Smooth muscle cell (in vitro differentiated cells): ENCODE data around the gene ZCCHC17. TPM values are rescaled to one million over a fixed set of nuclear protein-coding genes. Genes with fewer than 3 reads are reported as not detected.

ENCODE experiments used
- DNase-seq: peaks from one replicate; lab custom pipeline; 2025; ENCODE audit not compliant: unreplicated experiment; lab: John Stamatoyannopoulos, UW
- H2AFZ ChIP-seq: fragments of 200-600 bp; sonication (generic); 2 replicates; pipeline ENCODE4 v1.6.0; 2016; ENCODE audit warnings: antibody characterized with exemption, low read depth, mild to moderate bottlenecking
- H3F3A ChIP-seq: fragments of 200-600 bp; sonication (generic); 2 replicates; pipeline ENCODE4 v1.6.0; 2017; ENCODE audit warnings: antibody characterized with exemption, low read depth
- H3K27ac ChIP-seq: fragments of 200-600 bp; sonication (generic); 2 replicates; pipeline ENCODE4 v1.5.1; 2016; ENCODE audit warnings: low read depth, mild to moderate bottlenecking
- H3K27me3 ChIP-seq: fragments of 200-600 bp; sonication (generic); 2 replicates; pipeline ENCODE4 v1.6.1; 2016; ENCODE audit warnings: low read depth, mild to moderate bottlenecking
- H3K36me3 ChIP-seq: fragments of 200-600 bp; sonication (generic); 2 replicates; pipeline ENCODE4 v1.5.1; 2016; ENCODE audit warnings: low read depth
- H3K4me1 ChIP-seq: fragments of 200-600 bp; sonication (generic); 2 replicates; pipeline ENCODE4 v1.5.1; 2016; ENCODE audit warnings: low read depth
- H3K4me2 ChIP-seq: fragments of 200-600 bp; sonication (generic); 2 replicates; pipeline ENCODE4 v1.6.0; 2016; ENCODE audit warnings: mild to moderate bottlenecking
- H3K4me3 ChIP-seq: fragments of 200-600 bp; sonication (generic); 2 replicates; pipeline ENCODE4 v1.5.1; 2016; ENCODE audit warnings: mild to moderate bottlenecking
- H3K79me2 ChIP-seq: fragments of 200-600 bp; sonication (generic); 2 replicates; pipeline ENCODE4 v1.6.0; 2016; ENCODE audit warnings: low read depth, mild to moderate bottlenecking
- H3K9ac ChIP-seq: fragments of 200-600 bp; sonication (generic); 2 replicates; pipeline ENCODE4 v1.6.0; 2016; ENCODE audit warnings: low read depth
- H3K9me3 ChIP-seq: fragments of 200-600 bp; sonication (generic); replicated peaks from 2 replicates; pipeline ENCODE4 v1.5.1; 2016; ENCODE audit warnings: low read depth
- H4K20me1 ChIP-seq: fragments of 200-600 bp; sonication (generic); 2 replicates; pipeline ENCODE4 v1.6.0; 2016; ENCODE audit warnings: low read depth
- CTCF ChIP-seq: fragments of 200-600 bp; sonication (generic); IDR thresholded peaks from 2 replicates; pipeline ENCODE4 v1.5.1; 2017; ENCODE audit warnings: borderline replicate concordance, mild to moderate bottlenecking, antibody characterized with exemption; ENCODE audit not compliant: insufficient read depth, poor library complexity, severe bottlenecking
- WGBS: methylation state at CpG from one replicate; pipeline ENCODE4 v1.1.7; 2016; ENCODE audit warnings: low lambda C conversion rate; 5-methylcytosine and 5-hydroxymethylcytosine counted together
- polyA plus RNA-seq: library from polyadenylated mRNA; unstranded; fragments of >200 nt; fragmentation: Nextera tagmentation; extraction: Ambion mirVana; gene quantifications from 2 replicates; pipeline ENCODE4 v1.2.1, GENCODE V29; 2016
- total RNA-seq: library from RNA; depleted of rRNA; stranded (reverse); fragments of >200 nt; gene quantifications from 2 replicates; pipeline ENCODE4 v1.2.3, GENCODE V29; 2014

The ZCCHC17 gene
- total and polyA plus RNA-seq, 2 experiments from 2014 or later = 34.2 to 47.3 TPM

DNA sequence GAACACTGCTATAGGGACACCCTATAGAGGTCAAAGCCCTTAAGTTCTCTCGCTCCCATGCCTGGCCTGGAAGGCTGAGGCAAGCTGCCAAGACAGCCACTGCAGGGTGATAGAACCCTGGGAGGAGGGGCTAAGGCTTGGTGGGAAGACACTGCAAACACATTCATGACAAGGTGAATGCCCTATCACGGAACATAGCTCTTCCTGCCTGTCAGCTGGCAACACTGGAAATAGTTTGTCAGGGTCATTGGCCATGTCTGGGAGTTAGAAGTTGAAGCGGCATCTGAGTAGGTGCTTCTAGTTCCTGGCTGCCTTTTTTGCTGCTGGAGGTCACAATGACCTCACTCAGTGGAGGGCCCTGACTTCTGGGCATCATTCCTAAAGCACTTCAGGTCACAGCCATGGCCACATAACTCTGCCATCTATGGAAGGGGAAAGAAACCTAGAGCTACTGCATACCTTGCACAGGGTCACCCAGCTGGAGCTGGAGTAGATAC is 71.8 kb downstream of the ZCCHC17 start:
- peaks cover 3% of the 10 kb centered on the region for H3K36me3 ChIP-seq
- H3K4me1 ChIP-seq = peaks cover 10% of the 10 kb centered on the region
- no peaks in the 10 kb centered on the region for H3K79me2 ChIP-seq
- no peak for DNase-seq
- H3K9ac ChIP-seq = no peak overlapping the region
- WGBS = 96% methylated on average over 3 of the region's 3 CpGs
- TF ChIP-seq CTCF = no peak
- H3K9me3 ChIP-seq = no peaks in the 10 kb centered on the region
- no peak overlapping the region for H3K4me3 ChIP-seq
- H2AFZ ChIP-seq = no peak overlapping the region
- no peak overlapping the region for H3K27ac ChIP-seq
- H3F3A ChIP-seq = peaks cover 9% of the 10 kb centered on the region
- H4K20me1 ChIP-seq = no peaks in the 10 kb centered on the region
- no peaks in the 10 kb centered on the region for H3K27me3 ChIP-seq
- H3K4me2 ChIP-seq = no peak overlapping the region

DNA sequence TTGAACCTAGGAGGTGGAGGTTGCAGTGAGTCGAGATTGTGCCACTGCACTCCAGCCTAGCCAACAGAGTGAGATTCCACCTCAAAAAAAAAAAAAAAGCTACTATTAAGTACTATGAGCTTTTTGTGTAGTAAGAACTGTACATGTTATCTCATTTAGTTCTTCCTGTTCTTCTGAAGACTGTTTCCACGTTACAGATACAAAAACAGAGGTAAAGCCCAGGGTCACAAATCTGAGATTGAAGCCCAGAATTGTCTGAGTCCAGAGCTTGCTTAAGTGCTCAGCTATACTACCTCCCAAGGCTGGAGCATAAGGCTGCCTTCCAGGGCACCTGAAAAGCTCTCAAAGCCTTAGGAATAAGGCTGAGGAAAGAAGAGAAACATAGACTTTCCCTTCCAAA is 73.2 kb downstream of the ZCCHC17 start:
- no peak for DNase-seq
- no peak overlapping the region for H3K4me2 ChIP-seq
- no peak overlapping the region for H2AFZ ChIP-seq
- H3K4me1 ChIP-seq = peaks cover 14% of the 10 kb centered on the region
- no peaks in the 10 kb centered on the region for H4K20me1 ChIP-seq
- no peak overlapping the region for H3K4me3 ChIP-seq
- peaks cover 9% of the 10 kb centered on the region for H3F3A ChIP-seq
- WGBS = 100% methylated on average over 2 of the region's 2 CpGs
- no peak for TF ChIP-seq CTCF
- H3K9ac ChIP-seq = no peak overlapping the region
- no peaks in the 10 kb centered on the region for H3K36me3 ChIP-seq
- no peaks in the 10 kb centered on the region for H3K79me2 ChIP-seq
- no peak overlapping the region for H3K27ac ChIP-seq
- H3K27me3 ChIP-seq = no peaks in the 10 kb centered on the region
- H3K9me3 ChIP-seq = no peaks in the 10 kb centered on the region

DNA sequence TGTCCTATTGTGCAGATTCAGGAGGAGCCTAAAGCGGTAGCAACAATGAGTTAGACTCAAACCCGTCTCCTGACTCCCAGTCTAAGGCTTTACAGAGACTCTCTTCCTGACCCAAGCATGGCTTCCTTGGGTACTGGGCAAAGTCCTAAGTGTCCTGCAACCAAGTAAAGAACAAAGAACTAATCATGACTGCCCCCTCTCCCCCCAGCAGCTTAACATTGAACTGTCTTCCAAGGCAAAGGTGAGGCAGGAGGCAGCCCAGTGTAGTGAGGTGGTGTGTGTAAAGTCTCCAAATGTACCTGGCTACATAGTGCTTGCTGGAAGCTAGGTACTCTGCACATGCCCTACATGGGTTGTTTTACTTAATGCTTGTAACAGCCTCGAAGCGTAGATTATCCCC is 73.7 kb downstream of the ZCCHC17 start:
- Histone ChIP-seq H3K79me2 (no peaks in the 10 kb centered on the region), H3K9me3 (no peaks in the 10 kb centered on the region), H3K4me2 (no peak overlapping the region), H3F3A (peaks cover 9% of the 10 kb centered on the region), H3K9ac (no peak overlapping the region), H3K27ac (no peak overlapping the region), H3K4me1 (peaks cover 14% of the 10 kb centered on the region), H3K36me3 (no peaks in the 10 kb centered on the region), H2AFZ (no peak overlapping the region), H3K4me3 (no peak overlapping the region), H4K20me1 (no peaks in the 10 kb centered on the region), H3K27me3 (no peaks in the 10 kb centered on the region)
- TF ChIP-seq CTCF = no peak
- DNase-seq = no peak
- 91% methylated on average over 4 of the region's 4 CpGs for WGBS

- no peak overlapping the region for H3K4me3 ChIP-seq
- no peaks in the 10 kb centered on the region for H4K20me1 ChIP-seq
- H3K27ac ChIP-seq = peak overlapping the region; percentile 7
- no peaks in the 10 kb centered on the region for H3K36me3 ChIP-seq
- 72% methylated on average over 10 of the region's 10 CpGs for WGBS
- H3F3A ChIP-seq = peaks cover 9% of the 10 kb centered on the region
- H3K4me2 ChIP-seq = no peak overlapping the region
- no peaks in the 10 kb centered on the region for H3K27me3 ChIP-seq
- H2AFZ ChIP-seq = no peak overlapping the region
- TF ChIP-seq CTCF = no peak
- H3K9me3 ChIP-seq = no peaks in the 10 kb centered on the region
- no peak overlapping the region for H3K9ac ChIP-seq
- no peak for DNase-seq
- H3K4me1 ChIP-seq = peaks cover 14% of the 10 kb centered on the region
- no peaks in the 10 kb centered on the region for H3K79me2 ChIP-seq
Measured at GRCh38 chr1:31371121-31371959, 74.5 kb downstream of the ZCCHC17 start.
